ENCODE data around the gene IL23R.

IL23R gene, protein sequence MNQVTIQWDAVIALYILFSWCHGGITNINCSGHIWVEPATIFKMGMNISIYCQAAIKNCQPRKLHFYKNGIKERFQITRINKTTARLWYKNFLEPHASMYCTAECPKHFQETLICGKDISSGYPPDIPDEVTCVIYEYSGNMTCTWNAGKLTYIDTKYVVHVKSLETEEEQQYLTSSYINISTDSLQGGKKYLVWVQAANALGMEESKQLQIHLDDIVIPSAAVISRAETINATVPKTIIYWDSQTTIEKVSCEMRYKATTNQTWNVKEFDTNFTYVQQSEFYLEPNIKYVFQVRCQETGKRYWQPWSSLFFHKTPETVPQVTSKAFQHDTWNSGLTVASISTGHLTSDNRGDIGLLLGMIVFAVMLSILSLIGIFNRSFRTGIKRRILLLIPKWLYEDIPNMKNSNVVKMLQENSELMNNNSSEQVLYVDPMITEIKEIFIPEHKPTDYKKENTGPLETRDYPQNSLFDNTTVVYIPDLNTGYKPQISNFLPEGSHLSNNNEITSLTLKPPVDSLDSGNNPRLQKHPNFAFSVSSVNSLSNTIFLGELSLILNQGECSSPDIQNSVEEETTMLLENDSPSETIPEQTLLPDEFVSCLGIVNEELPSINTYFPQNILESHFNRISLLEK

DNA sequence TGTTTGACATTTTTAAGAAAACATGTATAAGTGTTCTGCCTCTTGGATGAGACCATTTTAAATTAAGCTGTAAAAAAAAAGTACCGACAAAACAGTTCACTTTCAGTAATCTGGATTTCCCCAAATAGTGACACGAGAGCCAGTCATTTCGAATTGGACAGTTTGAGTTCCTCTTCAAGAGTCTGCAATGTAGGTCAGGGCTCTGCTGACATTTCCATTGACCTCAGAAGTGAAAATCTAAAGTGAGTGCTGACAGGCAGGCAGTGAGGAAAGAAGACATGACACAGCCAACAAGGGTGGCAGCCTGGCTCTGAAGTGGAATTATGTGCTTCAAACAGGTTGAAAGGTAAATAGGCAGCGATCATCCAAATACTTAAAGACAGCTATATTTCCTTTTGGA is at the start of gene IL23R:
Gene IL23R (plus strand): TSS at position 259 of the 400 bp plus-strand sequence. CDS start 1,667 bp downstream, outside the sequence.
- peak within 1 kb of the TSS; percentile 49 for H3K4me2 ChIP-seq (ENCODE audit: low read length)
- H3K27me3 ChIP-seq (ENCODE audit: low read depth, low read length), result no peaks in the 10 kb centered on the region
- no peaks in the 10 kb centered on the region for H3K9me3 ChIP-seq (ENCODE audit: insufficient read depth, low read length)
- no peaks in the 10 kb centered on the region for H3K79me2 ChIP-seq (ENCODE audit: low read length)
- no peak for TF ChIP-seq EZH2phosphoT487 (IDR thresholded peaks at IDR 0.05; ENCODE audit: low read depth)
- TF ChIP-seq, protein P1, sequence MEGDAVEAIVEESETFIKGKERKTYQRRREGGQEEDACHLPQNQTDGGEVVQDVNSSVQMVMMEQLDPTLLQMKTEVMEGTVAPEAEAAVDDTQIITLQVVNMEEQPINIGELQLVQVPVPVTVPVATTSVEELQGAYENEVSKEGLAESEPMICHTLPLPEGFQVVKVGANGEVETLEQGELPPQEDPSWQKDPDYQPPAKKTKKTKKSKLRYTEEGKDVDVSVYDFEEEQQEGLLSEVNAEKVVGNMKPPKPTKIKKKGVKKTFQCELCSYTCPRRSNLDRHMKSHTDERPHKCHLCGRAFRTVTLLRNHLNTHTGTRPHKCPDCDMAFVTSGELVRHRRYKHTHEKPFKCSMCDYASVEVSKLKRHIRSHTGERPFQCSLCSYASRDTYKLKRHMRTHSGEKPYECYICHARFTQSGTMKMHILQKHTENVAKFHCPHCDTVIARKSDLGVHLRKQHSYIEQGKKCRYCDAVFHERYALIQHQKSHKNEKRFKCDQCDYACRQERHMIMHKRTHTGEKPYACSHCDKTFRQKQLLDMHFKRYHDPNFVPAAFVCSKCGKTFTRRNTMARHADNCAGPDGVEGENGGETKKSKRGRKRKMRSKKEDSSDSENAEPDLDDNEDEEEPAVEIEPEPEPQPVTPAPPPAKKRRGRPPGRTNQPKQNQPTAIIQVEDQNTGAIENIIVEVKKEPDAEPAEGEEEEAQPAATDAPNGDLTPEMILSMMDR (IDR thresholded peaks at IDR 0.05; ENCODE audit: low read depth, low read length), result no peak
- H3K27ac ChIP-seq (ENCODE audit: low read length), result peak within 1 kb of the TSS; percentile 23
- H4K20me1 ChIP-seq (ENCODE audit: insufficient read depth, low read length), result no peaks in the 10 kb centered on the region
- no peaks in the 10 kb centered on the region for H3K36me3 ChIP-seq (replicated peaks; ENCODE audit: low read depth, low read length)
- H2AFZ ChIP-seq (ENCODE audit: low read depth, low read length), result no peak within 1 kb of the TSS
- H3K4me3 ChIP-seq (ENCODE audit: low read length), result peak within 1 kb of the TSS; percentile 12; the same call in 1 of the 2 replicates
- peaks cover 29% of the 10 kb centered on the region for H3K4me1 ChIP-seq (ENCODE audit: low read length)
- no peak within 1 kb of the TSS for H3K9ac ChIP-seq (ENCODE audit: low read length)

DNA sequence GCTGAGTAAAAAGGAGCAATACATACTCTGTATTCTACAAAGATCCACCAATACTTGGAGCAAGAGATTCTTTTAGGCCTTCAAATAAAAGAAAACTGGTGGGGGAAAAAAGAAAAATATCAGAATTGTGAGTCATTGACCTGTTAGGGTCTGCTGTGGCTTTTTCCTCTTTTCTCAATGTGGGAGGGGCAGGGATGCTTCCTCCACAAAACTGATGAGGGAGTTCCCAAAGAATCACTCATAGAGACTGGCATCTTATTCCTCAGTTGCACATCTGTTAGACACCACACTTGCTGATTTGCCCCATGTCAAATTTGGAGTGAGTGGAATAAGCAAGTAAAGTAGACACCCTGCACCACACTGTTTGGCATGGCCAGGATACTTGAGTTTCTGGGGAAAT is 48.1 kb upstream of the IL23R start:
- Histone ChIP-seq H3K4me1 (ENCODE audit: low read length) (no peaks in the 10 kb centered on the region), H2AFZ (ENCODE audit: low read depth, low read length) (no peak overlapping the region), H3K9me3 (ENCODE audit: insufficient read depth, low read length) (no peaks in the 10 kb centered on the region), H3K4me2 (ENCODE audit: low read length) (no peak overlapping the region), H3K27ac (ENCODE audit: low read length) (no peak overlapping the region), H3K4me3 (ENCODE audit: low read length) (no peak overlapping the region), H3K79me2 (ENCODE audit: low read length) (no peaks in the 10 kb centered on the region), H3K36me3 (replicated peaks; ENCODE audit: low read depth, low read length) (no peaks in the 10 kb centered on the region), H4K20me1 (ENCODE audit: insufficient read depth, low read length) (no peaks in the 10 kb centered on the region), H3K9ac (ENCODE audit: low read length) (no peak overlapping the region), H3K27me3 (ENCODE audit: low read depth, low read length) (no peaks in the 10 kb centered on the region)
- TF ChIP-seq, protein P1 (IDR thresholded peaks at IDR 0.05; ENCODE audit: low read depth, low read length), result no peak
- TF ChIP-seq EZH2phosphoT487 (IDR thresholded peaks at IDR 0.05; ENCODE audit: low read depth), result no peak

DNA sequence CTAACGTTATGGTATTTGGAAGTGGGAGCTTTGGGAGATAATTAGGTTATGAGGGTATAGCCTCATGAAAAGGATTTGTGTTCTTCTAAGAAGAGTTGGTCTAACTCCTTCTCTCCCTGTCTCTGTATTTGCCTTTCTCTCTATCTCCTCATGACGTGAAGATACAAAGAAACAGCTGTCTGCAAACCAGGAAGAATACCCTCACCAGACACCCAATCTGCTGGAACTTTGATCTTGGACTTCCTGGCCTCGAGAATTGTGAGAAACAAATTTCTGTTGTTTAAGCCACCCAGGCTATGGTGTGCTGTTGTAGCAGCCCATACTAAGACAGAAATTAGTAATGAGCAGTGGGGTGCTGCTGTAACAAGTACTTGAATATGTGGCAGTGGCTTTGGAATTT is 47.6 kb upstream of the IL23R start:
- Histone ChIP-seq H4K20me1 (ENCODE audit: insufficient read depth, low read length) (no peaks in the 10 kb centered on the region), H3K36me3 (replicated peaks; ENCODE audit: low read depth, low read length) (no peaks in the 10 kb centered on the region), H2AFZ (ENCODE audit: low read depth, low read length) (no peak overlapping the region), H3K9me3 (ENCODE audit: insufficient read depth, low read length) (no peaks in the 10 kb centered on the region), H3K79me2 (ENCODE audit: low read length) (no peaks in the 10 kb centered on the region), H3K27ac (ENCODE audit: low read length) (no peak overlapping the region), H3K4me1 (ENCODE audit: low read length) (no peaks in the 10 kb centered on the region), H3K4me2 (ENCODE audit: low read length) (no peak overlapping the region), H3K4me3 (ENCODE audit: low read length) (no peak overlapping the region), H3K9ac (ENCODE audit: low read length) (no peak overlapping the region), H3K27me3 (ENCODE audit: low read depth, low read length) (no peaks in the 10 kb centered on the region)
- TF ChIP-seq, protein P1 (IDR thresholded peaks at IDR 0.05; ENCODE audit: low read depth, low read length), result no peak

DNA sequence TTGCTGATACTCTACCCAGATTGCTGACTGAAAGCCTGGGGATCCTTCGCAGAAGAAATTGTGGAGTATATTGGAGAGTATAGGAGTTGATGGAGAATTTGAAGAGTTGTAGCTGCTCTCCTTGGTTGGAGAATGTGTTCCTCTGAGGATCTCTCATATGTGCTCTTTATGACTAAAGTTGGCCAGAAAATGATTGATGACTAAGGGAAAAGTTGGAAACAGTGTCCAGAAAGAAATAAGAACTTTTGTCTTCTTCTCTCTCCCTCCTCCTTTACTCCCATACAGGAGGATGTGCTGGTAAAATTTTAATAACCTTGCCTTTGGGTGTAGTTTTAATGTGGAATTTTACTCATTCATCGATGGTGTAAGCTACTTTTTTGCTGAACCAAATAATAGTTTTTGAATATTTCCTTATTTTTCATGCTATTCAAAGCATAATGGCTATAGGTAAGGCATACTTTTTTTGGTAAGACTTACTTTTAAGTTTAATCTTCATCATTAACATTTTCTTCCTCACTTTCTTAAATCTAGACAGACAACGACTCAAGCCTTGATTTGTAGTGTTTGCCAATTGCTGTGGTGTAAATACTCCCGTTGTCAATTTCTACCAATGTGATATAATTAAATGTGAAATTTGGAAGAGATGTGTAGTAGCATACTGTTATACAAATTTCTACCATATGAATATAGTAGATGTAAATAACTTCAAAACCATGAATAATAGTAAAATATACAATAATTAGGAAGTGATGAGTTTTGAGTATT is 45.2 kb upstream of the IL23R start:
- no peak overlapping the region for H3K9ac ChIP-seq (ENCODE audit: low read length)
- H4K20me1 ChIP-seq (ENCODE audit: insufficient read depth, low read length), result no peaks in the 10 kb centered on the region
- no peaks in the 10 kb centered on the region for H3K9me3 ChIP-seq (ENCODE audit: insufficient read depth, low read length)
- H3K27me3 ChIP-seq (ENCODE audit: low read depth, low read length), result no peaks in the 10 kb centered on the region
- no peaks in the 10 kb centered on the region for H3K4me1 ChIP-seq (ENCODE audit: low read length)
- H3K4me2 ChIP-seq (ENCODE audit: low read length), result no peak overlapping the region
- TF ChIP-seq, protein P1 (IDR thresholded peaks at IDR 0.05; ENCODE audit: low read depth, low read length), result no peak
- no peak for TF ChIP-seq EZH2phosphoT487 (IDR thresholded peaks at IDR 0.05; ENCODE audit: low read depth)
- no peaks in the 10 kb centered on the region for H3K79me2 ChIP-seq (ENCODE audit: low read length)
- no peak overlapping the region for H2AFZ ChIP-seq (ENCODE audit: low read depth, low read length)
- no peaks in the 10 kb centered on the region for H3K36me3 ChIP-seq (replicated peaks; ENCODE audit: low read depth, low read length)
- no peak overlapping the region for H3K4me3 ChIP-seq (ENCODE audit: low read length)
- no peak overlapping the region for H3K27ac ChIP-seq (ENCODE audit: low read length)

Data from OCI-LY3 (cell line).